Renal cortical epithelial cell (primary cell): ENCODE measurements around the gene EGR1. TPM values are rescaled to one million over a fixed set of nuclear protein-coding genes. Genes with fewer than 3 reads are reported as not detected.
"Not testable (repeated sequence)": the region's sequence is repeated elsewhere in the genome, so short reads cannot be mapped to it uniquely, and the experiment has no call there.

ENCODE experiments used
- DNase-seq: peaks from one replicate; pipeline ENCODE4 v3.0.0-alpha.2; 2011; ENCODE audit warnings: low read depth
- total RNA-seq: library from RNA; depleted of rRNA; stranded (reverse); fragments of >200 nt; gene quantifications from 2 replicates; pipeline ENCODE4 v1.2.3, GENCODE V29; 2014

Gene EGR1
- total RNA-seq, 1 donor from 2014 or later = 12.3 TPM

- peak; percentile 94 for DNase-seq
These were observed 4.5 kb downstream of the EGR1 start for GRCh38 chr5:138469540-138470321.

GRCh38 chr5:138470322-138471051 lies 5.2 kb downstream of the EGR1 start:
- no peak for DNase-seq

DNA sequence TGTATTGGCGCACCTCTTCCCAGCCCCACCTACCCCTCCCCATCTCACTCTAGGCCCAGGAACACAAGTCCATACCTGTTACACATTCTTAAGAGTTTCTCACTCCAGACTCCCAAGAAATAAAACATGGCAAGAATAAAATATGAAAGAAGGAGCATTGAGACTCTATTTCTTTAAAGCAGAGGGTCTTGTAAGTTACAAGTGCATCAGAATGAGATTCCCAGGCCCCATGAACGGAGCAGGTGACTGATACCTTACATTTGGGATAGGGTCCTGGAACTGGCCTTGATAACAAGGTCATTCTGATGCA lies 5.7 kb downstream of the EGR1 start:
- no peak for DNase-seq

DNA sequence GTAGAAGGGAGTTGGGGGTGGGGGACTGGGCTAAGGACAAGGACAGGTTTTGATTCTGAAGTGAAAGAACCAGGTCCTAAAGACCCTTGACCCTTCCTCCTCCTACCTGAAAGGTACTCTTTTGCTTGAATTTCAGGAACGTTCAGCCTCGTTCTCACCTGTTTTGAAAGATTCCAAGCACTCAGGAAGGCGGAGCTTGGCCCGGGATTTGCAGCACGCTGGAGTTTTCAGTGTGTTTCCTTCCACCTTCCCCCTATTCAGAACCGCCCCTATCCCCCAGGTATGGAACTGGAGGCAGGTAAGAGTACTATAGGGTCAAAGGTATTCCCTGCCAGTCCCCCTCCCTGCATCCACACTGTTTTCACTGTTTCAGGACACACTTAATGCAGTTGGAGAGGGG lies 7.1 kb downstream of the EGR1 start:
- DNase-seq = no peak

- not testable (repeated sequence) for DNase-seq
These were observed 7.9 kb downstream of the EGR1 start for GRCh38 chr5:138473151-138473550.

GRCh38 chr5:138476918-138477317 lies 11.6 kb downstream of the EGR1 start:
- DNase-seq = no peak

- DNase-seq = no peak
These were observed 17.4 kb downstream of the EGR1 start for GRCh38 chr5:138482638-138483037.

GRCh38 chr5:138488481-138488945 lies 23.2 kb downstream of the EGR1 start:
- peak; percentile 59 for DNase-seq

- no peak for DNase-seq
These were observed 24.4 kb downstream of the EGR1 start for GRCh38 chr5:138489683-138490061.

- DNase-seq = no peak
These were observed 25.5 kb downstream of the EGR1 start for GRCh38 chr5:138490648-138491283.

GRCh38 chr5:138491284-138491648 lies 26.0 kb downstream of the EGR1 start:
- DNase-seq = no peak

GRCh38 chr5:138491669-138492559 lies 26.6 kb downstream of the EGR1 start:
- DNase-seq = peak; percentile 67

GRCh38 chr5:138492560-138493045 lies 27.3 kb downstream of the EGR1 start:
- DNase-seq = no peak

DNA sequence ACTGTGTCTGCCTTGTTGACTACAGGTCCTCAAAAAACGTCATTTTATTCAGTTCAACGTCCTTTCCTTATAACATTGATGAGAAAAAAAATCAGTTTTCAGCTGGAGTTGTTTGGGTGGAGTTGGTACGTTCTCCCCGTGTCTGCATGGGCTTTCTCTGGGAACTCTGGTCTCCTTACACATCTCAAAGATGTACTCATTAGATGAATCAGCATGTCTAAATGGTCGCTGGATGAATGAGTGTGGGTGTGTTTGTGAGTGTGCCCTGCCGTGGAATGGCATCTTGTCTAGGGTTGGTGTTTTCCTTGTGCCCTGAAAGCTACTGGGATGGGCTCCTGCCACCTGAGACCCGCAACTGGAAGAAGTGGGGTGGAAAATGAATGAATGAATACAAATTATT lies 30.1 kb downstream of the EGR1 start:
- no peak for DNase-seq

GRCh38 chr5:138498376-138498775 lies 33.1 kb downstream of the EGR1 start:
- DNase-seq = no peak

- DNase-seq = no peak
These were observed 36.8 kb downstream of the EGR1 start for GRCh38 chr5:138502121-138502520.

- DNase-seq = no peak
These were observed 37.2 kb downstream of the EGR1 start for GRCh38 chr5:138502521-138502920.

GRCh38 chr5:138503487-138504270 lies 38.4 kb downstream of the EGR1 start:
- DNase-seq = peak; percentile 69

DNA sequence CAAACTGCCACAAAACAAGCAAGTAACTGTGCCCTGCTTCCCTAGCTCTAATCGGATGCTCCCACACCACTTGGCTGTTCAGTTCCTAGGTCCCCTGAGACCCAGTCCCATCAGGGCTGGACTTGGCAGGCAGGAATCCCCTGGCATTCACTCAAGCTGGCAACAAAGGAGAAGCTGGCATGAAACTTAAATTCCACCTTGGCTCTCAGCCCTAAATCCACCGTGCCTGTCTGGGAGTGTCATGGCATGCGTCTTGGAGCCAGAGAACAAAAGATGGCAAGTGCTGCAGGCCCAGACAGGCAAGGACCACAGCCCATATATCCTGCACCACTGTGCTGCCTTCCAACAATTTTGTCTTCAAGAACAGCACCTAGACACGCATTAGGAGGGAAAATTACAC lies 39.5 kb downstream of the EGR1 start:
- no peak for DNase-seq

GRCh38 chr5:138506370-138507306 lies 41.4 kb downstream of the EGR1 start:
- peak; percentile 34 for DNase-seq
